Chondrocyte (in vitro differentiated cells): ENCODE data around the gene CHD8. TPM values are rescaled to one million over a fixed set of nuclear protein-coding genes. Genes with fewer than 3 reads are reported as not detected.
A peak's percentile ranks its signal among the peaks of the same experiment; 100 is the strongest.

ENCODE experiments used
- DNase-seq: peaks from one replicate; pipeline ENCODE4 v3.0.0; 2021; ENCODE audit warnings: mixed read lengths, low spot score
- H3K27ac Mint-ChIP-seq: one replicate; pipeline ENCODE4 v1.8.0; 2021; ENCODE audit warnings: mild to moderate bottlenecking, moderate library complexity, mixed read lengths; ENCODE audit not compliant: unreplicated experiment
- H3K27me3 Mint-ChIP-seq: 2 replicates; pipeline ENCODE4 v1.8.0; 2021; ENCODE audit warnings: low read depth, mixed read lengths
- H3K36me3 Mint-ChIP-seq: 2 replicates; pipeline ENCODE4 v1.8.0; 2021; ENCODE audit warnings: low read depth, mixed read lengths
- H3K4me1 Mint-ChIP-seq: 2 replicates; pipeline ENCODE4 v1.8.0; 2021; ENCODE audit warnings: low read depth, mild to moderate bottlenecking, mixed read lengths
- H3K4me3 Mint-ChIP-seq: one replicate; pipeline ENCODE4 v1.8.0; 2021; ENCODE audit warnings: mild to moderate bottlenecking, moderate library complexity, mixed read lengths; ENCODE audit not compliant: unreplicated experiment
- H3K9me3 Mint-ChIP-seq: 2 replicates; pipeline ENCODE4 v1.8.0; 2021; ENCODE audit warnings: low read depth, mixed read lengths
- CTCF ChIP-seq: fragments of 200-600 bp; sonication (generic); IDR thresholded peaks from 2 replicates; pipeline ENCODE4 v1.5.0; 2021; ENCODE audit warnings: antibody characterized with exemption, mild to moderate bottlenecking, moderate library complexity
- total RNA-seq: library from RNA; stranded (reverse); gene quantifications from 3 replicates; pipeline ENCODE4 v1.2.1, GENCODE V29; 2021

CHD8 gene
- total RNA-seq, 1 donor from 2014 or later = 69.7 TPM

GRCh38 chr14:21476925-21477681, 21.2 kb upstream of the CHD8 start, which contains the start of the genes RAB2B and TOX4:
RAB2B (minus strand) TSS chr14:21476959; CDS start chr14:21476872, 87 bp downstream.
TOX4 (plus strand) TSS chr14:21477195; CDS start chr14:21477279, 84 bp downstream.
- TF ChIP-seq CTCF = peak; percentile 93
- Mint-ChIP-seq H3K36me3 (peaks cover 10% of the 10 kb centered on the region), H3K4me1 (peaks cover 26% of the 10 kb centered on the region), H3K27me3 (no peaks in the 10 kb centered on the region), H3K27ac (peak within 1 kb of the TSS; percentile 100), H3K4me3 (peak within 1 kb of the TSS; percentile 100), H3K9me3 (no peaks in the 10 kb centered on the region)
- peak; percentile 98 for DNase-seq

GRCh38 chr14:21476523-21476924, 20.6 kb upstream of the CHD8 start:
- peak overlapping the region; percentile 100 for H3K4me3 Mint-ChIP-seq
- H3K4me1 Mint-ChIP-seq = peaks cover 26% of the 10 kb centered on the region
- no peak for DNase-seq
- no peaks in the 10 kb centered on the region for H3K27me3 Mint-ChIP-seq
- H3K27ac Mint-ChIP-seq = peak overlapping the region; percentile 100
- H3K9me3 Mint-ChIP-seq = no peaks in the 10 kb centered on the region
- H3K36me3 Mint-ChIP-seq = peaks cover 11% of the 10 kb centered on the region
- TF ChIP-seq CTCF = no peak

- H3K36me3 Mint-ChIP-seq = peaks cover 9% of the 10 kb centered on the region
- no peak for DNase-seq
- no peaks in the 10 kb centered on the region for H3K9me3 Mint-ChIP-seq
- peak overlapping the region; percentile 100 for H3K4me3 Mint-ChIP-seq
- TF ChIP-seq CTCF = no peak
- H3K27me3 Mint-ChIP-seq = no peaks in the 10 kb centered on the region
- H3K27ac Mint-ChIP-seq = peak overlapping the region; percentile 100
- H3K4me1 Mint-ChIP-seq = peaks cover 26% of the 10 kb centered on the region
These were observed 20.0 kb upstream of the CHD8 start for GRCh38 chr14:21475767-21476522.

- DNase-seq = no peak
- Mint-ChIP-seq H3K27me3 (no peaks in the 10 kb centered on the region), H3K4me3 (no peak overlapping the region), H3K9me3 (no peaks in the 10 kb centered on the region), H3K36me3 (peaks cover 24% of the 10 kb centered on the region), H3K4me1 (peaks cover 7% of the 10 kb centered on the region), H3K27ac (no peak overlapping the region)
- no peak for TF ChIP-seq CTCF
These were observed 11.7 kb upstream of the CHD8 start for GRCh38 chr14:21467616-21468015.

- DNase-seq = no peak
- peaks cover 36% of the 10 kb centered on the region for H3K4me1 Mint-ChIP-seq
- H3K27me3 Mint-ChIP-seq = no peaks in the 10 kb centered on the region
- H3K36me3 Mint-ChIP-seq = peaks cover 5% of the 10 kb centered on the region
- H3K9me3 Mint-ChIP-seq = no peaks in the 10 kb centered on the region
- no peak for TF ChIP-seq CTCF
- peak overlapping the region; percentile 100 for H3K27ac Mint-ChIP-seq
- H3K4me3 Mint-ChIP-seq = peak overlapping the region; percentile 91
These were observed 371 bp downstream of the CHD8 start for GRCh38 chr14:21455592-21455911.
